Fibroblast of villous mesenchyme (primary cell): Measurements from ENCODE around the gene ACAN. TPM values are rescaled to one million over a fixed set of nuclear protein-coding genes. Genes with fewer than 3 reads are reported as not detected.

Experiments used
- DNase-seq: peaks from one replicate; pipeline ENCODE4 v3.0.0-alpha.2; 2010; ENCODE audit warnings: low read depth
- H3K4me3 ChIP-seq: 2 replicates; pipeline ENCODE4 v1.5.1; 2011; ENCODE audit warnings: low read depth, mild to moderate bottlenecking, low read length
- CTCF ChIP-seq: IDR thresholded peaks from 2 replicates; pipeline ENCODE4 v1.5.1; 2012; ENCODE audit warnings: low read depth, mild to moderate bottlenecking, low read length; ENCODE audit not compliant: insufficient read depth
- total RNA-seq: library from RNA; depleted of rRNA; stranded (reverse); fragments of >200 nt; gene quantifications from 2 replicates; pipeline ENCODE4 v1.2.3, GENCODE V29; 2012

The ACAN gene
- total RNA-seq, 1 donor: not detected

GRCh38 chr15:88908697-88909621 lies 105.7 kb downstream of the ACAN start:
- TF ChIP-seq CTCF: no peak
- H3K4me3 ChIP-seq: no peak overlapping the region
- DNase-seq: peak; percentile 91

- peak; percentile 52 for DNase-seq
- no peak overlapping the region for H3K4me3 ChIP-seq
- TF ChIP-seq CTCF: no peak
Observed at GRCh38 chr15:88909956-88910831, 107.0 kb downstream of the ACAN start.

- no peak for TF ChIP-seq CTCF
- peak; percentile 65 for DNase-seq
- peak overlapping the region; percentile 89 for H3K4me3 ChIP-seq
Observed at GRCh38 chr15:88911766-88912118, 108.5 kb downstream of the ACAN start.

GRCh38 chr15:88912500-88912921 lies 109.3 kb downstream of the ACAN start:
- H3K4me3 ChIP-seq: peak overlapping the region; percentile 89
- no peak for TF ChIP-seq CTCF
- peak; percentile 68 for DNase-seq

GRCh38 chr15:88913017-88913849 lies 110.0 kb downstream of the ACAN start, which contains the start of gene MFGE8:
Gene MFGE8, minus strand, starts transcription at chr15:88913379. Its CDS starts 60 bp downstream, at chr15:88913319.
- peak; percentile 15 for TF ChIP-seq CTCF
- DNase-seq: peak; percentile 79
- H3K4me3 ChIP-seq: peak within 1 kb of the TSS; percentile 89

- TF ChIP-seq CTCF: no peak
- H3K4me3 ChIP-seq: peak overlapping the region; percentile 89
- no peak for DNase-seq
Observed at GRCh38 chr15:88913850-88914169, 110.6 kb downstream of the ACAN start.
